ENCODE data around the gene GPC6.

The GPC6 gene

GRCh38 chr13:93750676-93751075, 524.1 kb downstream of the GPC6 start:
- no peak overlapping the region for H2AFZ ChIP-seq (ENCODE audit: low read length)

DNA sequence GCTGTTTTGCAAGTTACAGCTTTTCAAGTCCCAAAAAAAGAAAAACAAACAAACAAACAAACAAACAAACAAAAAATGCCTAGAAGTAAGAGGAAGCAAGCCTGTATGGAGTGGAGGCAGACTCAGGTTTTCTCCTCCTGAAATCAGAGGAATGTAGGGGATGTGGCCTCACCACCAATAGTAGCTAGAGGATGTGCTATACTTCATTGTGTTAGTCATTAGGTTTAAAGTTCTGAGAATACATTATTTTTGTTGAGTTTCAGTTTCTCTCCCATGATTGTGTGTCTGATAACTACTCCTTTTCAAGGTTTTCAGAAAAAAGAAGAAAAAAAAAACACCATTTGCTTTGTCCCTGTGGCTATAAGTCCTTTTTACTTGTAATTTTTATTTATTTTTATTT, 524.5 kb downstream of the GPC6 start:
- peak; percentile 60 for DNase-seq
- Histone ChIP-seq H3K79me2 (ENCODE audit: low read length) (no peaks in the 10 kb centered on the region), H3F3A (ENCODE audit: insufficient read depth, low read length) (peaks cover 4% of the 10 kb centered on the region; the same call in 1 of the 2 replicates), H2AFZ (ENCODE audit: low read length) (no peak overlapping the region), H3K4me2 (ENCODE audit: low read depth, low read length) (no peak overlapping the region), H3K4me1 (ENCODE audit: low read length) (peaks cover 12% of the 10 kb centered on the region), H3K36me3 (replicated peaks; ENCODE audit: insufficient read depth, low read length) (no peaks in the 10 kb centered on the region), H3K9me2 (replicated peaks; ENCODE audit: insufficient read depth, low read length) (no peaks in the 10 kb centered on the region), H3K27me3 (replicated peaks; ENCODE audit: insufficient read depth, low read length) (no peaks in the 10 kb centered on the region), H4K20me1 (ENCODE audit: insufficient read depth, low read length) (no peaks in the 10 kb centered on the region), H3K9me3 (replicated peaks; ENCODE audit: insufficient read depth, low read length) (no peaks in the 10 kb centered on the region), H3K9ac (ENCODE audit: low read length) (no peak overlapping the region), H3K27ac (ENCODE audit: low read length) (no peak overlapping the region; the same call in 1 of the 2 replicates), H3K4me3 (ENCODE audit: low read length) (no peak overlapping the region)
- TF ChIP-seq EZH2 (optimal IDR thresholded peaks at IDR 0.05; ENCODE audit: low read depth, low read length), result no peak
- TF ChIP-seq, protein P1, sequence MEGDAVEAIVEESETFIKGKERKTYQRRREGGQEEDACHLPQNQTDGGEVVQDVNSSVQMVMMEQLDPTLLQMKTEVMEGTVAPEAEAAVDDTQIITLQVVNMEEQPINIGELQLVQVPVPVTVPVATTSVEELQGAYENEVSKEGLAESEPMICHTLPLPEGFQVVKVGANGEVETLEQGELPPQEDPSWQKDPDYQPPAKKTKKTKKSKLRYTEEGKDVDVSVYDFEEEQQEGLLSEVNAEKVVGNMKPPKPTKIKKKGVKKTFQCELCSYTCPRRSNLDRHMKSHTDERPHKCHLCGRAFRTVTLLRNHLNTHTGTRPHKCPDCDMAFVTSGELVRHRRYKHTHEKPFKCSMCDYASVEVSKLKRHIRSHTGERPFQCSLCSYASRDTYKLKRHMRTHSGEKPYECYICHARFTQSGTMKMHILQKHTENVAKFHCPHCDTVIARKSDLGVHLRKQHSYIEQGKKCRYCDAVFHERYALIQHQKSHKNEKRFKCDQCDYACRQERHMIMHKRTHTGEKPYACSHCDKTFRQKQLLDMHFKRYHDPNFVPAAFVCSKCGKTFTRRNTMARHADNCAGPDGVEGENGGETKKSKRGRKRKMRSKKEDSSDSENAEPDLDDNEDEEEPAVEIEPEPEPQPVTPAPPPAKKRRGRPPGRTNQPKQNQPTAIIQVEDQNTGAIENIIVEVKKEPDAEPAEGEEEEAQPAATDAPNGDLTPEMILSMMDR (IDR thresholded peaks at IDR 0.05; ENCODE audit: low read length), result no peak
- TF ChIP-seq EZH2phosphoT487 (IDR thresholded peaks at IDR 0.05; ENCODE audit: low read length), result no peak

More at GRCh38 chr13:93750676-93751075, 524.1 kb downstream of the GPC6 start:
- H3K79me2 ChIP-seq (ENCODE audit: low read length), result no peaks in the 10 kb centered on the region
- H3K9ac ChIP-seq (ENCODE audit: low read length), result no peak overlapping the region
- no peaks in the 10 kb centered on the region for H4K20me1 ChIP-seq (ENCODE audit: insufficient read depth, low read length)
- H3K4me2 ChIP-seq (ENCODE audit: low read depth, low read length), result no peak overlapping the region
- TF ChIP-seq EZH2phosphoT487 (IDR thresholded peaks at IDR 0.05; ENCODE audit: low read length) (no peak), EZH2 (optimal IDR thresholded peaks at IDR 0.05; ENCODE audit: low read depth, low read length) (no peak)
- TF ChIP-seq, protein P1 (IDR thresholded peaks at IDR 0.05; ENCODE audit: low read length), result no peak
- no peaks in the 10 kb centered on the region for H3K9me3 ChIP-seq (replicated peaks; ENCODE audit: insufficient read depth, low read length)
- no peak overlapping the region; the same call in 1 of the 2 replicates for H3K27ac ChIP-seq (ENCODE audit: low read length)
- peaks cover 12% of the 10 kb centered on the region for H3K4me1 ChIP-seq (ENCODE audit: low read length)
- no peaks in the 10 kb centered on the region for H3K9me2 ChIP-seq (replicated peaks; ENCODE audit: insufficient read depth, low read length)
- H3K4me3 ChIP-seq (ENCODE audit: low read length), result no peak overlapping the region
- no peaks in the 10 kb centered on the region for H3K27me3 ChIP-seq (replicated peaks; ENCODE audit: insufficient read depth, low read length)
- peaks cover 4% of the 10 kb centered on the region; the same call in 1 of the 2 replicates for H3F3A ChIP-seq (ENCODE audit: insufficient read depth, low read length)
- no peak for DNase-seq
- no peaks in the 10 kb centered on the region for H3K36me3 ChIP-seq (replicated peaks; ENCODE audit: insufficient read depth, low read length)

- Histone ChIP-seq H3K36me3 (replicated peaks; ENCODE audit: insufficient read depth, low read length) (no peaks in the 10 kb centered on the region), H3K9ac (ENCODE audit: low read length) (no peak overlapping the region), H3K4me3 (ENCODE audit: low read length) (no peak overlapping the region), H3K27me3 (replicated peaks; ENCODE audit: insufficient read depth, low read length) (no peaks in the 10 kb centered on the region), H4K20me1 (ENCODE audit: insufficient read depth, low read length) (no peaks in the 10 kb centered on the region), H3K79me2 (ENCODE audit: low read length) (no peaks in the 10 kb centered on the region), H3K4me2 (ENCODE audit: low read depth, low read length) (no peak overlapping the region), H3K4me1 (ENCODE audit: low read length) (peaks cover 12% of the 10 kb centered on the region), H3K27ac (ENCODE audit: low read length) (no peak overlapping the region), H3K9me2 (replicated peaks; ENCODE audit: insufficient read depth, low read length) (no peaks in the 10 kb centered on the region), H3F3A (ENCODE audit: insufficient read depth, low read length) (peaks cover 4% of the 10 kb centered on the region; the same call in 1 of the 2 replicates), H2AFZ (ENCODE audit: low read length) (no peak overlapping the region), H3K9me3 (replicated peaks; ENCODE audit: insufficient read depth, low read length) (no peaks in the 10 kb centered on the region)
- no peak for DNase-seq
- TF ChIP-seq EZH2phosphoT487 (IDR thresholded peaks at IDR 0.05; ENCODE audit: low read length), result no peak
- no peak for TF ChIP-seq EZH2 (optimal IDR thresholded peaks at IDR 0.05; ENCODE audit: low read depth, low read length)
- TF ChIP-seq, protein P1 (IDR thresholded peaks at IDR 0.05; ENCODE audit: low read length), result no peak
Observed at GRCh38 chr13:93752541-93752940, 525.9 kb downstream of the GPC6 start.
